ENCODE results near the gene SYT9.
"Not testable (repeated sequence)": the region's sequence is repeated elsewhere in the genome, so short reads cannot be mapped to it uniquely, and the experiment has no call there.

Gene SYT9

GRCh38 chr11:7275133-7275532 lies 23.4 kb downstream of the SYT9 start:
- no peak for DNase-seq

GRCh38 chr11:7278314-7278917 lies 26.7 kb downstream of the SYT9 start:
- DNase-seq, result peak; percentile 66

GRCh38 chr11:7279676-7280075 lies 28.0 kb downstream of the SYT9 start:
- DNase-seq, result no peak

- no peak for DNase-seq
These were observed 29.4 kb downstream of the SYT9 start for GRCh38 chr11:7281079-7281478.

GRCh38 chr11:7281809-7282208 lies 30.1 kb downstream of the SYT9 start:
- no peak for DNase-seq

GRCh38 chr11:7286178-7286577 lies 34.5 kb downstream of the SYT9 start:
- DNase-seq, result no peak

- no peak for DNase-seq
These were observed 39.6 kb downstream of the SYT9 start for GRCh38 chr11:7291100-7291829.

- DNase-seq, result no peak
These were observed 41.2 kb downstream of the SYT9 start for GRCh38 chr11:7292922-7293321.

GRCh38 chr11:7299393-7299792 lies 47.7 kb downstream of the SYT9 start:
- no peak for DNase-seq

GRCh38 chr11:7300281-7300680 lies 48.6 kb downstream of the SYT9 start:
- no peak for DNase-seq

- DNase-seq, result no peak
These were observed 51.4 kb downstream of the SYT9 start for GRCh38 chr11:7303146-7303545.

- DNase-seq, result no peak
These were observed 55.2 kb downstream of the SYT9 start for GRCh38 chr11:7306900-7307299.

GRCh38 chr11:7307836-7308235 lies 56.1 kb downstream of the SYT9 start:
- DNase-seq, result no peak

GRCh38 chr11:7311903-7312302 lies 60.2 kb downstream of the SYT9 start:
- no peak for DNase-seq

- no peak for DNase-seq
These were observed 63.3 kb downstream of the SYT9 start for GRCh38 chr11:7314811-7315604.

GRCh38 chr11:7319501-7319900 lies 67.8 kb downstream of the SYT9 start:
- no peak for DNase-seq

- no peak for DNase-seq
These were observed 68.6 kb downstream of the SYT9 start for GRCh38 chr11:7320306-7320705.

GRCh38 chr11:7321473-7322450 lies 70.1 kb downstream of the SYT9 start:
- DNase-seq, result no peak

GRCh38 chr11:7332451-7332850 lies 80.7 kb downstream of the SYT9 start:
- no peak for DNase-seq

GRCh38 chr11:7332962-7333361 lies 81.3 kb downstream of the SYT9 start:
- DNase-seq, result no peak

GRCh38 chr11:7335442-7335841 lies 83.7 kb downstream of the SYT9 start:
- DNase-seq, result not testable (repeated sequence)

- DNase-seq, result no peak
These were observed 89.8 kb downstream of the SYT9 start for GRCh38 chr11:7341551-7341950.

Data from OCI-M1 (cell line).